Endothelial cell (in vitro differentiated cells): ENCODE results near the gene NACC1. TPM values are rescaled to one million over a fixed set of nuclear protein-coding genes. Genes with fewer than 3 reads are reported as not detected.
"Not testable (repeated sequence)": the region's sequence is repeated elsewhere in the genome, so short reads cannot be mapped to it uniquely, and the experiment has no call there.

Experiments used
- DNase-seq: peaks from one replicate; pipeline ENCODE4 v3.0.0; 2021; ENCODE audit warnings: low spot score
- H3K27ac Mint-ChIP-seq: one replicate; pipeline ENCODE4 v1.8.0; 2021; ENCODE audit warnings: mixed read lengths, inconsistent platforms; ENCODE audit not compliant: unreplicated experiment
- H3K27me3 Mint-ChIP-seq: one replicate; pipeline ENCODE4 v1.8.0; 2021; ENCODE audit warnings: mild to moderate bottlenecking, moderate library complexity, mixed read lengths, inconsistent platforms; ENCODE audit not compliant: unreplicated experiment
- H3K36me3 Mint-ChIP-seq: one replicate; pipeline ENCODE4 v1.8.0; 2021; ENCODE audit warnings: mild to moderate bottlenecking, low read depth, mixed read lengths, inconsistent platforms; ENCODE audit not compliant: unreplicated experiment
- H3K4me1 Mint-ChIP-seq: one replicate; pipeline ENCODE4 v1.8.0; 2021; ENCODE audit warnings: mild to moderate bottlenecking, mixed read lengths, inconsistent platforms; ENCODE audit not compliant: unreplicated experiment
- H3K4me3 Mint-ChIP-seq: one replicate; pipeline ENCODE4 v1.8.0; 2021; ENCODE audit warnings: mild to moderate bottlenecking, mixed read lengths, inconsistent platforms; ENCODE audit not compliant: unreplicated experiment
- H3K9me3 Mint-ChIP-seq: one replicate; pipeline ENCODE4 v1.8.0; 2021; ENCODE audit warnings: mixed read lengths, inconsistent platforms; ENCODE audit not compliant: unreplicated experiment
- total RNA-seq: library from RNA; stranded (reverse); fragmentation: NEBNext Ultra II Directional; extraction: Animal tissue kit (Norgen Biotek cat#: 25700); gene quantifications from one replicate; pipeline ENCODE4 v1.2.1, GENCODE V29; 2021; ENCODE audit not compliant: unreplicated experiment
- TF ChIP-seq, protein P1 (sequence below): fragments of 200-600 bp; sonication (generic); IDR thresholded peaks from one replicate; pipeline ENCODE4 v1.5.0; 2021; ENCODE audit warnings: antibody characterized with exemption; ENCODE audit not compliant: unreplicated experiment

The NACC1 gene
- total RNA-seq, 1 donor from 2014 or later: 112 TPM

DNA sequence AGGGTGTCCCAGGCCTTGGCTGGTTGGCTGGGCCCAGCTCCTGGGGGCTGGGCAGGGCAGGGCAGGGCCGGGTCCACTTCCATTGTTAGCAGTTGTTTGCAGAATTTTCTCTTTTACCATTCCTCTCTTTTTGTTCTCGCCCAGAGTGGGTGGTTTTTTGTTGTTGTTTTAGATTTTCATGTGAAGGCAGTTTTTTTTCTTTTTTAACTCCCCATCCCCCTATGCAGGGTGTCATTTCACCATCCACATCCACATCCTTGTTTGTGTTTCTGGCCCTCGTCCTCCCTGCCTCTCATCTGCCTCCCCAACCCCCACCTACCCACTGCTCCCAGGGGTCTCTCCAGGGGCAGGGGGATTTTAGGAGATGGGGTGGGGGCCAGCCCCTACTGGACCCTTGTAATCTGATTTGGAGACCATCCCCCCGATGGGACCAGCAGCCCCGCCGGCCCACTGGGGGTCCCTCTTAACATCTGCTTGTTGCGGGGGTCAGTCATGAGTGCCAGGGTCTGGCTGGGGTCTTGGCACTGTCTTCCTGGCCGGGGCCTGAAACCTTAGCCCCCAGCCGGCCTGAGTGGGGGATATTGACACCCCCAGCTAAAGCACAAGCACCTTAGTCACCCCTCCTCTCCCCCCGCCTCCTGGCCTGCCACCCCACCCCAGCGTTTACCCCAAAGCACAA lies 21.7 kb downstream of the NACC1 start:
- peaks cover 22% of the 10 kb centered on the region for H3K36me3 Mint-ChIP-seq
- peak overlapping the region; percentile 72 for H3K27ac Mint-ChIP-seq
- TF ChIP-seq, protein P1, sequence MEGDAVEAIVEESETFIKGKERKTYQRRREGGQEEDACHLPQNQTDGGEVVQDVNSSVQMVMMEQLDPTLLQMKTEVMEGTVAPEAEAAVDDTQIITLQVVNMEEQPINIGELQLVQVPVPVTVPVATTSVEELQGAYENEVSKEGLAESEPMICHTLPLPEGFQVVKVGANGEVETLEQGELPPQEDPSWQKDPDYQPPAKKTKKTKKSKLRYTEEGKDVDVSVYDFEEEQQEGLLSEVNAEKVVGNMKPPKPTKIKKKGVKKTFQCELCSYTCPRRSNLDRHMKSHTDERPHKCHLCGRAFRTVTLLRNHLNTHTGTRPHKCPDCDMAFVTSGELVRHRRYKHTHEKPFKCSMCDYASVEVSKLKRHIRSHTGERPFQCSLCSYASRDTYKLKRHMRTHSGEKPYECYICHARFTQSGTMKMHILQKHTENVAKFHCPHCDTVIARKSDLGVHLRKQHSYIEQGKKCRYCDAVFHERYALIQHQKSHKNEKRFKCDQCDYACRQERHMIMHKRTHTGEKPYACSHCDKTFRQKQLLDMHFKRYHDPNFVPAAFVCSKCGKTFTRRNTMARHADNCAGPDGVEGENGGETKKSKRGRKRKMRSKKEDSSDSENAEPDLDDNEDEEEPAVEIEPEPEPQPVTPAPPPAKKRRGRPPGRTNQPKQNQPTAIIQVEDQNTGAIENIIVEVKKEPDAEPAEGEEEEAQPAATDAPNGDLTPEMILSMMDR: no peak
- peak overlapping the region; percentile 47 for H3K4me3 Mint-ChIP-seq
- DNase-seq: no peak
- no peaks in the 10 kb centered on the region for H3K9me3 Mint-ChIP-seq
- H3K4me1 Mint-ChIP-seq: peaks cover 4% of the 10 kb centered on the region
- peaks cover 4% of the 10 kb centered on the region for H3K27me3 Mint-ChIP-seq

DNA sequence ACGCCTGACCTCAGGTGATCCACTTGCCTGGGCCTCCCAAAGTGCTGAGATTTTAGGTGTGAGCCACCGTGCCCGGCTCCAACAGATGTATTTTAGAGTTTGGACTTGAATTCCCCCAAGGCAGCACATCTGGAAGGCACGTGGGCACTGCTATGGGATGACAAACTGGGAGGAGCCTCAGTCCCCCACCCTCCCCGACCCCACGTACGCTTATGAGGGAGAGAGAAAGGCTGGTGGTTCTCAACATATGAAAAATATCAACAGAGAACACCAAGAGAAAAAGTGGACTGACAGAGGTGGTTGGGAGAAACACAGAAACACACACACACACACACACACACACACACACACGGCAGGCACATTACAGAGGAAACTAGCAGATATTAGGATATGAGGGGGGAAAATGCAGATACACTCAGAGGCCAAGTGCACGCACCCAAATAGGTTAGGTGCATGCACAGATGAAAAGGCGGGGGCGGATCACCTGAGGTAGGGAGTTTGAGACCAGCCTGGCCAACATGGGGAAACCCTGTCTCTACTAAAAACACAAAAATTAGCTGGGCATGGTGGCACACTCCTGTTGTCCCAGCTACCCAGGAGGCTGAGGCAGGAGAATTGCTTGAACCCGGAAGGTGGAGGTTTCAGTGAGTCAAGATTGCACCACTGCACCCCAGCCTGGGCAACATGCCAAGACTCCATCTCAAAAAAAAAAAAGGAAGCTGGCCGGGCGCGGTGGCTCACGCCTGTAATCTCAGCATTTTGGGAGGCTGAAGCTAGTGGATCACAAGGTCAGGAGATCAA lies 28.9 kb downstream of the NACC1 start:
- H3K9me3 Mint-ChIP-seq: no peaks in the 10 kb centered on the region
- TF ChIP-seq, protein P1: no peak
- H3K27ac Mint-ChIP-seq: no peak overlapping the region
- peak overlapping the region; percentile 67 for H3K4me3 Mint-ChIP-seq
- no peak for DNase-seq
- peaks cover 16% of the 10 kb centered on the region for H3K4me1 Mint-ChIP-seq
- H3K27me3 Mint-ChIP-seq: peaks cover 9% of the 10 kb centered on the region
- peaks cover 5% of the 10 kb centered on the region for H3K36me3 Mint-ChIP-seq

DNA sequence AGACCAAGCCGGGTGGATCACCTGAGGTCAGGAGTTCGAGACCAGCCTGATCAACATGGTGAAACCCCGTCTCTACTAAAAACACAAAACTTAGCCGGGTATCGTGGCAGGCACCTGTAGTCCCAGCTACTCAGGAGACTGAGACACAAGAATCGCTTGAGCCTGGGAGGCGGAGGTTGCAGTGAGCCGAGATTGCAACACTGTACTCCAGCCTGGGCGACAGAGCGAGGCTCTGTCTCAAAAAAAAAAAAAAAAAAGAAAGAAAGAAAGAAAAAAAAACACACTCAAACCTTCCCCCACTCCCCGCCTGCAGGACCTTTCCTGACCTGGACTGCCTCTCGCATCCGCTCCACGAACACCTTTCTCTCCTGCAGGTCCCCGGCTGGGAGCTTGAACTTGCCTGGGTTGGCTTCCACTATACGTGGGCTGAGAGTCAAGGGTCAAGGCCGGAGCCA lies 31.1 kb downstream of the NACC1 start:
- Mint-ChIP-seq H3K4me1 (peaks cover 27% of the 10 kb centered on the region), H3K36me3 (peaks cover 18% of the 10 kb centered on the region), H3K27ac (peak overlapping the region; percentile 36), H3K27me3 (peaks cover 20% of the 10 kb centered on the region), H3K4me3 (peak overlapping the region; percentile 83)
- not testable (repeated sequence) for DNase-seq, H3K9me3 Mint-ChIP-seq

DNA sequence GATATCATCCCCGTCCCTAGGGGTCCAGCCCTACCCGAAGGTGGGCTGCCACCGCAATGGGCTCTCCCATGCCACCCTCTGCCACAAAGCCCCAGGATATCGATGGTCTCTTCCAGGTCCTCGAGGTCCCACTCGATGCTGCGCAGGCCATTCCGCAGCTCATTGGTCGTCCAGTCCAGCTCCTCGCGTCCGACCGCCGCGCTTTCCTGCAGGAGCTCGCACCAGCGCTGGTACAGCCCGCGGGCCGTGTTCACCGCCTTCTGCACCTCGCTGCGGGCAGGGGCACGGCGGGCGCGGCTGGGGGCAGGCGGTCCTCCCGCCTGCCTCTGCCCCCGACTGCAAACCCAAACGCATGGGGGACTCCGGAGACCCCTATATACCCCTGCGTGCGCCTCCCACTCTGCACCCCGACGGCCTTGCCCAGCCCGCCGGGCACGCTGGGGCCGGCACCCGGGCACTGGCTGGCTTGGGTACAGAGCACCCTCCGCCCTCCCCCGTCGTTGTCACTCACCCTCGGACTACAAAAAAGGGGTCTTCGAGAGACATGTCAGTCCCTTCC lies 31.6 kb downstream of the NACC1 start:
- Mint-ChIP-seq H3K9me3 (no peaks in the 10 kb centered on the region), H3K27ac (no peak overlapping the region), H3K36me3 (peaks cover 23% of the 10 kb centered on the region), H3K4me3 (peak overlapping the region; percentile 99), H3K4me1 (peaks cover 32% of the 10 kb centered on the region), H3K27me3 (peaks cover 24% of the 10 kb centered on the region)
- TF ChIP-seq, protein P1: no peak
- peak; percentile 66 for DNase-seq

DNA sequence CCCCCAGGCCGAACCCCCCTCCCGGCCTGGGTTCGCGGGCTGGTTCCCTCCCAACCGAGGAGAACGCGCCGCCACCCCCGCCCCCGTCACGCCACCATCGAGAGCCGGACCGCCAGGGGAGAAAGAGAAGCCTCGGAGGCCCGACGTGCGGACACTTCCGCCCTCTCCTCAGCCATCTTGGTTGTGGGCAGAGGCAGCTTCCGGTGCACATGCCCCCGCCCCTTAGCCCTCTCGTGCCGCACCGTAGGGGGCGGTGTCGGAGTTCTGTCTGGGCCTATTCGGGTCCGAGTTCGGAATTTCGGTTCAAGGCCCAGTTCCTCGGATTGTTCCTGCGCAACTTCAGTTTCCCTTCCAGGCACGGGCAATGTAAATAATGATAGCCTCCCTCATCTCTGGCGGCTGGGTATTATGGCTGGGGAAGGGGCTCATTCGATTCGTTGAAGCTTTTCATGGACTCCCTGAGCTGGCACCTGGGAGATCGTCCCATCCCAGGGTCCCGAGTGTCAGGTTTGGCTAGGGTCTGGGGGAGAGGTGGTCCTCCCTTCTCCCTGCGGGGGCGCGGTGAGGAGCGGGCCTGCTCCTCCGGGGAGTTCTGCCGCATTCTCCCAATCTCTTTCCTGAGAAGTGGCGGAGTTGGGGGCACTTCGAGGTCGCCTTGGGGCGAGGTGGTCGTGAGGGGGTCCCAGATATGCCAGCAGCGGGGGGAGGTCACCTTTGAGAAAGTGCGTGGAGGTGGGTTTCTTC lies 32.3 kb downstream of the NACC1 start, which contains the start of the genes IER2 and STX10:
Gene IER2, plus strand, starts transcription at position 225 of the 744 bp plus-strand sequence. CDS start 2,776 bp downstream, outside the sequence.
Gene STX10, minus strand, starts transcription at position 189 of the 744 bp plus-strand sequence. CDS start 202 bp downstream, outside the sequence.
- peaks cover 28% of the 10 kb centered on the region for H3K27me3 Mint-ChIP-seq
- peaks cover 28% of the 10 kb centered on the region for H3K36me3 Mint-ChIP-seq

More for the DNA sequence above, 32.3 kb downstream of the NACC1 start, which contains the start of the genes IER2 and STX10:
- TF ChIP-seq, protein P1: peak; percentile 56
- peak within 1 kb of the TSS; percentile 99 for H3K27ac Mint-ChIP-seq
- DNase-seq: peak; percentile 91
- H3K9me3 Mint-ChIP-seq: no peaks in the 10 kb centered on the region
- H3K4me3 Mint-ChIP-seq: peak within 1 kb of the TSS; percentile 99
- peaks cover 32% of the 10 kb centered on the region for H3K4me1 Mint-ChIP-seq
